ENCODE measurements around the gene FBXL7. TPM values are rescaled to one million over a fixed set of nuclear protein-coding genes. Genes with fewer than 3 reads are reported as not detected.

The FBXL7 gene
- polyA plus RNA-seq, 3 donors, result not detected

- Histone ChIP-seq H4K20me1 (ENCODE audit: insufficient read depth, low read length) (no peaks in the 10 kb centered on the region), H3K36me3 (replicated peaks in 1 of 2; ENCODE audit: control insufficient read depth in 1 of 2, insufficient read depth in 2 of 2, low read length in 2 of 2) (no peaks in the 10 kb centered on the region), H3K9me3 (replicated peaks in 1 of 2; ENCODE audit: control insufficient read depth in 1 of 2, insufficient read depth in 1 of 2, low read length in 2 of 2) (peaks cover 23 to 33% of the 10 kb centered on the region in 2 donors), H3K27me3 (ENCODE audit: control insufficient read depth in 2 of 2, insufficient read depth in 2 of 2, low read length in 2 of 2) (no peaks in the 10 kb centered on the region), H3K9ac (ENCODE audit: insufficient read depth, low read length, poor library complexity, severe bottlenecking) (no peak overlapping the region), H3K4me1 (ENCODE audit: control insufficient read depth in 1 of 2, insufficient read depth in 2 of 2, low read length in 2 of 2) (no peaks in the 10 kb centered on the region), H2AFZ (ENCODE audit: insufficient read depth, low read depth, low read length, poor library complexity, severe bottlenecking) (no peak overlapping the region), H3K27ac (ENCODE audit: low read depth in 1 of 2, low read length in 2 of 2) (no peak overlapping the region), H3K4me3 (replicated peaks in 1 of 3; ENCODE audit: low read depth in 2 of 3, low read length in 3 of 3) (no peak overlapping the region), H3K79me2 (ENCODE audit: insufficient read depth, low read length) (no peaks in the 10 kb centered on the region), H3K4me2 (replicated peaks; ENCODE audit: extremely low read depth, low read length, poor library complexity, severe bottlenecking) (no peak overlapping the region)
- DNase-seq, result no peak
- Mint-ChIP-seq H3K4me1 (no peaks in the 10 kb centered on the region), H3K27me3 (ENCODE audit: low read depth in 3 of 3) (no peaks in the 10 kb centered on the region), H3K9me3 (peaks cover 6 to 21% (median 19%) of the 10 kb centered on the region in 7 donors), H3K4me3 (no peak overlapping the region), H3K36me3 (no peaks in the 10 kb centered on the region), H3K27ac (no peak overlapping the region)
- TF ChIP-seq CTCF (IDR thresholded peaks at IDR 0.05), result no peak
- intact Hi-C loops (cut with micrococcal nuclease), result no loop called here
- WGBS (ENCODE audit: insufficient coverage), result no CpG with 5 or more reads among the region's 8 CpGs
These were observed 21.6 kb downstream of the FBXL7 start for GRCh38 chr5:15521381-15522186.

DNA sequence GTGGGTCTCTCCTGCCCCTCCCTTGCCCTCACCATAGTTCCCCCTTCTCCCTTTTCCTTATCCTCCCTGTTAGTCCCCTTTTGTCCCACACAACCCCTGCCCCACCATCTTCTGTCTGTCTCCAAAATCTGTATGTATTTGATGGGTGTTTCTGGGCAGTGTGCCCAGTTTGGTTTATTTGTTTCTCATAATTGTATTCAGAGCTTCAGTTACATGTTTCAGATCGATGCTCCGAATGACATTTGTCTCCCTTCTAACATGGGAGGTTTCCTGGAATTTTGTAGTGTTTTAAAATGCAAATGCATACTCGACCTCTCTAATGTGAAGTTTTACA lies 22.2 kb downstream of the FBXL7 start:
- no peak overlapping the region for H3K27ac Mint-ChIP-seq

More for the DNA sequence above, 22.2 kb downstream of the FBXL7 start:
- H3K27me3 Mint-ChIP-seq (ENCODE audit: low read depth in 3 of 3), result no peaks in the 10 kb centered on the region
- Histone ChIP-seq H3K79me2 (ENCODE audit: insufficient read depth, low read length) (no peaks in the 10 kb centered on the region), H3K27me3 (ENCODE audit: control insufficient read depth in 2 of 2, insufficient read depth in 2 of 2, low read length in 2 of 2) (no peaks in the 10 kb centered on the region), H3K36me3 (replicated peaks in 1 of 2; ENCODE audit: control insufficient read depth in 1 of 2, insufficient read depth in 2 of 2, low read length in 2 of 2) (no peaks in the 10 kb centered on the region), H3K4me1 (ENCODE audit: control insufficient read depth in 1 of 2, insufficient read depth in 2 of 2, low read length in 2 of 2) (no peaks in the 10 kb centered on the region), H3K9ac (ENCODE audit: insufficient read depth, low read length, poor library complexity, severe bottlenecking) (no peak overlapping the region), H3K27ac (ENCODE audit: low read depth in 1 of 2, low read length in 2 of 2) (no peak overlapping the region), H3K4me2 (replicated peaks; ENCODE audit: extremely low read depth, low read length, poor library complexity, severe bottlenecking) (no peak overlapping the region), H4K20me1 (ENCODE audit: insufficient read depth, low read length) (no peaks in the 10 kb centered on the region), H3K9me3 (replicated peaks in 1 of 2; ENCODE audit: control insufficient read depth in 1 of 2, insufficient read depth in 1 of 2, low read length in 2 of 2) (peaks cover 21 to 27% of the 10 kb centered on the region in 2 donors), H2AFZ (ENCODE audit: insufficient read depth, low read depth, low read length, poor library complexity, severe bottlenecking) (no peak overlapping the region), H3K4me3 (replicated peaks in 1 of 3; ENCODE audit: low read depth in 2 of 3, low read length in 3 of 3) (no peak overlapping the region)
- no peaks in the 10 kb centered on the region for H3K36me3 Mint-ChIP-seq
- H3K9me3 Mint-ChIP-seq, result peaks cover 4 to 19% (median 15%) of the 10 kb centered on the region in 7 donors
- no peak for DNase-seq
- TF ChIP-seq CTCF (IDR thresholded peaks at IDR 0.05), result no peak
- no CpG with 5 or more reads among the region's 3 CpGs for WGBS (ENCODE audit: insufficient coverage)
- intact Hi-C loops (cut with micrococcal nuclease), result no loop called here
- no peaks in the 10 kb centered on the region for H3K4me1 Mint-ChIP-seq
- no peak overlapping the region for H3K4me3 Mint-ChIP-seq

All from CD14-positive monocyte (primary cell).